Retina (tissue), 1 donor: Measurements from ENCODE around the gene RRBP1.
A peak's percentile ranks its signal among the peaks of the same experiment; 100 is the strongest.

ENCODE experiments used
- DNase-seq: peaks from one replicate; pipeline ENCODE4 v3.0.0-alpha.2; 2016

RRBP1 gene

GRCh38 chr20:17570347-17571152 lies 111.5 kb downstream of the RRBP1 start:
- DNase-seq, result no peak

DNA sequence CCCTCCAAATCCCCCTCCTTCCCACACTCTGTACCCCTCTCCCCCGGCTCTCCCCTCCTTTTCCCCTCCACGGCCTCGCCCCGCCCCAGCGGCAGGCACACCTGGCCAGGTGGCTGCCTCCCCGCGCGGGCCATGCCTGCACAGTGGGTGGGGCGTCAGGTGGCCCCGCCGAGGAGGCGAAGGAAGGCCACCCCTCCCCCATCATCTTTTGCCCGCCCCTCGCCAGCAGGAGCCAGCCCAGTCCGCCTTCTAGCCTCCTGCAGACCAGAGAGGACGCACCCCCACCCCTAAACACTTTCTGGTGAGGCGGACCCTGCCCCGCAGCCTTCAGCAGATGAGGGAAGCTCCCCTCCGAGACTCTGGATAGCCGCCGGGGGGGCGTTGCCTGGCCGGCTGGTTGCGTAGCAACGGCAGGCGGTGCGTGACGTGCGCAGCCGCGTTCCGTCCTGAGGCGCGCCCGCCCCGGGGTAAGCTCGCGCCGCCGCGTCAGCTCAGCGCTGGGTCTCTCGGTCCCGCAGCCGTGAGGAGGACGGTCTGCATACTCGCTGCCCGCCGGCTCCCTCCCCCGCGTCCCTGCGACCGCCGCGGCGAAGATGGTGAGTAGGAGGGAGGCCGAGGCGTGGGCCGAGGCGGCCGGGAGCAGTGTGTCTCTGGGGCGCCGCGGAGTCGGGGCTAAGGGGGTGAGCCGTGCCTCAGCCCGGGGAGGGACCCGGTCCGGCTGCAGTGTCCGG lies 112.3 kb downstream of the RRBP1 start, which contains the start of gene DSTN:
Gene DSTN (plus strand): TSS at position 460 of the 731 bp plus-strand sequence. CDS start 134 bp downstream, at position 594.
- peak; percentile 95 for DNase-seq

- peak; percentile 58 for DNase-seq
Measured at GRCh38 chr20:17568972-17569521, 113.0 kb downstream of the RRBP1 start.

GRCh38 chr20:17568045-17568788 lies 113.8 kb downstream of the RRBP1 start:
- DNase-seq, result no peak

- DNase-seq, result no peak
Measured at GRCh38 chr20:17566345-17566744, 115.7 kb downstream of the RRBP1 start.

- no peak for DNase-seq
Measured at GRCh38 chr20:17565169-17565845, 116.7 kb downstream of the RRBP1 start.
